NB4 (cell line): Measurements from ENCODE around the gene ZNF775.
A peak's percentile ranks its signal among the peaks of the same experiment; 100 is the strongest.

Experiments used
- DNase-seq: peaks from one replicate; pipeline ENCODE4 v3.0.0; 2010; ENCODE audit warnings: low read depth
- H3K4me3 ChIP-seq: one replicate; pipeline ENCODE4 v1.5.1; 2011; ENCODE audit warnings: mild to moderate bottlenecking, low read depth, low read length, moderate library complexity
- CTCF ChIP-seq: IDR thresholded peaks from one replicate; pipeline ENCODE4 v1.5.1; 2012; ENCODE audit warnings: low read depth, low read length
- MAX ChIP-seq: IDR thresholded peaks from 2 replicates; pipeline ENCODE4 v1.6.1; 2011; ENCODE audit warnings: low read depth, low read length
- MYC ChIP-seq: IDR thresholded peaks from 2 replicates; pipeline ENCODE4 v1.6.1; 2011; ENCODE audit warnings: low read depth, low read length
- POLR2A ChIP-seq: IDR thresholded peaks from 2 replicates; pipeline ENCODE4 v1.6.1; 2011; ENCODE audit warnings: mild to moderate bottlenecking; ENCODE audit not compliant: insufficient read length; ENCODE audit errors: extremely low read depth

ZNF775 gene

GRCh38 chr7:150376560-150376959 lies 2.6 kb upstream of the ZNF775 start:
- no peak for TF ChIP-seq POLR2A
- no peak for TF ChIP-seq MYC
- TF ChIP-seq CTCF = no peak
- no peak for TF ChIP-seq MAX
- no peak overlapping the region for H3K4me3 ChIP-seq
- DNase-seq = peak; percentile 8

GRCh38 chr7:150377196-150377595 lies 1.9 kb upstream of the ZNF775 start:
- no peak for DNase-seq
- H3K4me3 ChIP-seq = no peak overlapping the region
- no peak for TF ChIP-seq MAX
- no peak for TF ChIP-seq POLR2A
- TF ChIP-seq CTCF = no peak
- no peak for TF ChIP-seq MYC

GRCh38 chr7:150377635-150378034 lies 1.5 kb upstream of the ZNF775 start:
- no peak overlapping the region for H3K4me3 ChIP-seq
- no peak for DNase-seq
- no peak for TF ChIP-seq CTCF

GRCh38 chr7:150378115-150378852 lies 846 bp upstream of the ZNF775 start:
- peak; percentile 92 for DNase-seq
- peak overlapping the region; percentile 72 for H3K4me3 ChIP-seq
- peak; percentile 5; the same call in 1 of the 2 replicates for TF ChIP-seq MAX
- TF ChIP-seq POLR2A = peak; percentile 11
- no peak for TF ChIP-seq MYC
- peak; percentile 35 for TF ChIP-seq CTCF

- DNase-seq = peak; percentile 59
- TF ChIP-seq MAX (no peak), MYC (no peak), CTCF (no peak)
- peak overlapping the region; percentile 78 for H3K4me3 ChIP-seq
Measured at GRCh38 chr7:150379441-150380379, 580 bp downstream of the ZNF775 start.
